Measurements from ENCODE around the gene UBAC2. TPM values are rescaled to one million over a fixed set of nuclear protein-coding genes. Genes with fewer than 3 reads are reported as not detected.

UBAC2 gene
- total and polyA plus RNA-seq, 4 donors, result 49.9 to 77.1 (median 53.7) TPM

- Histone ChIP-seq H3K9ac (ENCODE audit: insufficient read depth in 1 of 2, low read length in 2 of 2) (no peak overlapping the region), H3K36me3 (ENCODE audit: control insufficient read depth in 4 of 4, insufficient read depth in 4 of 4, low read length in 4 of 4) (peaks cover 2 to 19% (median 7%) of the 10 kb centered on the region in 4 donors), H3K27me3 (ENCODE audit: control insufficient read depth in 3 of 3, insufficient read depth in 3 of 3, low read length in 2 of 3) (no peaks in the 10 kb centered on the region), H3K4me1 (ENCODE audit: control insufficient read depth in 5 of 5, insufficient read depth in 5 of 5, low read length in 5 of 5) (peaks cover 0 to 3% (median 0%) of the 10 kb centered on the region in 5 donors), H3K9me3 (ENCODE audit: control insufficient read depth in 4 of 4, insufficient read depth in 3 of 4, low read length in 3 of 4) (no peaks in the 10 kb centered on the region), H3K4me3 (no peak overlapping the region), H3K27ac (ENCODE audit: low read depth in 1 of 2, low read length in 1 of 2) (no peak overlapping the region)
- 87 to 93% methylated on average over 7 of the region's 7 CpGs for WGBS, 2 donors
- DNase-seq, result no peak
- TF ChIP-seq CTCF (IDR thresholded peaks at IDR 0.05; ENCODE audit: control extremely low read depth, extremely low read depth), result no peak
- ATAC-seq (ENCODE audit: insufficient read depth, low FRiP score), result no peak
Measured at GRCh38 chr13:99367106-99367616, 166.5 kb downstream of the UBAC2 start.

GRCh38 chr13:99367663-99368448, 167.2 kb downstream of the UBAC2 start:
- H3K36me3 ChIP-seq (ENCODE audit: control insufficient read depth in 4 of 4, insufficient read depth in 4 of 4, low read length in 4 of 4), result peaks cover 2 to 19% (median 8%) of the 10 kb centered on the region in 4 donors
- ATAC-seq (ENCODE audit: insufficient read depth, low FRiP score) (no peak), DNase-seq (no peak)
- H3K27me3 ChIP-seq (ENCODE audit: control insufficient read depth in 3 of 3, insufficient read depth in 3 of 3, low read length in 2 of 3), result no peaks in the 10 kb centered on the region
- H3K4me3 ChIP-seq, result no peak overlapping the region
- TF ChIP-seq CTCF (IDR thresholded peaks at IDR 0.05; ENCODE audit: control extremely low read depth, extremely low read depth), result no peak
- H3K9me3 ChIP-seq (ENCODE audit: control insufficient read depth in 4 of 4, insufficient read depth in 3 of 4, low read length in 3 of 4), result no peaks in the 10 kb centered on the region
- 89 to 95% methylated on average over 16 of the region's 16 CpGs for WGBS, 2 donors
- H3K9ac ChIP-seq (ENCODE audit: insufficient read depth in 1 of 2, low read length in 2 of 2), result no peak overlapping the region
- H3K27ac ChIP-seq (ENCODE audit: low read depth in 1 of 2, low read length in 1 of 2), result no peak overlapping the region
- H3K4me1 ChIP-seq (ENCODE audit: control insufficient read depth in 5 of 5, insufficient read depth in 5 of 5, low read length in 5 of 5), result peaks cover 0 to 3% (median 0%) of the 10 kb centered on the region in 5 donors

GRCh38 chr13:99370481-99371275, 170.0 kb downstream of the UBAC2 start:
- Histone ChIP-seq H3K36me3 (ENCODE audit: control insufficient read depth in 4 of 4, insufficient read depth in 4 of 4, low read length in 4 of 4) (peaks cover 2 to 19% (median 8%) of the 10 kb centered on the region in 4 donors), H3K9me3 (ENCODE audit: control insufficient read depth in 4 of 4, insufficient read depth in 3 of 4, low read length in 3 of 4) (no peaks in the 10 kb centered on the region), H3K9ac (ENCODE audit: insufficient read depth in 1 of 2, low read length in 2 of 2) (no peak overlapping the region), H3K27me3 (ENCODE audit: control insufficient read depth in 3 of 3, insufficient read depth in 3 of 3, low read length in 2 of 3) (no peaks in the 10 kb centered on the region), H3K4me1 (ENCODE audit: control insufficient read depth in 5 of 5, insufficient read depth in 5 of 5, low read length in 5 of 5) (peaks cover 0 to 3% (median 0%) of the 10 kb centered on the region in 5 donors), H3K4me3 (no peak overlapping the region), H3K27ac (ENCODE audit: low read depth in 1 of 2, low read length in 1 of 2) (no peak overlapping the region)
- WGBS, 2 donors, result 82 to 92% methylated on average over 12 of the region's 12 CpGs
- no peak for ATAC-seq (ENCODE audit: insufficient read depth, low FRiP score)
- no peak for TF ChIP-seq CTCF (IDR thresholded peaks at IDR 0.05; ENCODE audit: control extremely low read depth, extremely low read depth)
- no peak for DNase-seq
